Fibroblast of skin of right biceps (primary cell): Measurements from ENCODE around the gene FUZ.

Experiments used
- DNase-seq: peaks from one replicate; pipeline ENCODE4 v3.0.0-alpha.2; 2013

FUZ gene, protein sequence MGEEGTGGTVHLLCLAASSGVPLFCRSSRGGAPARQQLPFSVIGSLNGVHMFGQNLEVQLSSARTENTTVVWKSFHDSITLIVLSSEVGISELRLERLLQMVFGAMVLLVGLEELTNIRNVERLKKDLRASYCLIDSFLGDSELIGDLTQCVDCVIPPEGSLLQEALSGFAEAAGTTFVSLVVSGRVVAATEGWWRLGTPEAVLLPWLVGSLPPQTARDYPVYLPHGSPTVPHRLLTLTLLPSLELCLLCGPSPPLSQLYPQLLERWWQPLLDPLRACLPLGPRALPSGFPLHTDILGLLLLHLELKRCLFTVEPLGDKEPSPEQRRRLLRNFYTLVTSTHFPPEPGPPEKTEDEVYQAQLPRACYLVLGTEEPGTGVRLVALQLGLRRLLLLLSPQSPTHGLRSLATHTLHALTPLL

DNA sequence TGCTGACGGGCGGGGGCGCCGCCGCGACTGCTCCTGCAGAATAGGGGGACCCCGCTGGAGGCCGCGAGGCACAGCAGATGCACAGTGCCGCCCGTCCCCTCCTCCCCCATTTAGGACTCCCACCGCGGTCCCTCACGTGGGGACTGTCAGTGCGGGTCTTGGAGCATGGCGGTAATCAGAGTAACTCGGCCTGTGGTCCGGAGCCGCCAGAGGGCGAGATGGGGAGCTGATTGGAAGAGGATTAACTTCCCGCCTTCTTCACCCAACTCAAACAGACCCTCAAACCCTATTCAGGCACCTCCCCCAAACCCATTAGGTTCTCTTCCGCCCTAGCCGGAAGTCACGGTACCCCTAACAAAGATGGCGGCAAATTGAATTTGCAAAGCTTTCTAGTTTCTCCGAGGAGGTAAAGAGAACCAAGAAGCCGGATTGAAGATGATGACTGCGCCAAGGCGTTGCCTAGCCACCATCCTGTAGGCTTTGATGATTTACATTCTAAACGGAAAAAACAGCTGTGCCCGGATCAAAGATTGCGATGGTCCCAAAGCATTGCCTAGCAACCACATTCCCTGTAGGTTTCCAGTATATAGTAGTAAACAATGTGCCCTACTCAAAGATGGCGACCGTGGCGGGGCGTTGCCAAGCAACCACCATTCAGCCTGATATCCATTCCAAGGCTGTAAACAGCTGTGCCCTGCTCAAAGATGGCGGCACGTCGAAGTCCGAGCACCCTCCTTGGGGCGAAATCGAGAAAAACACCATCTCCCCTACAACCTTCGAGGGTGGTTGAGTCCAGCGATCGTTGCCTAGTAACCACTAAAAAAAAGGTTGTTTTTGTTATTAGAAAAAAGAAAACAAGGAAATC lies at the start of gene FUZ:
TSS of gene FUZ (minus strand) at position 296 of the 865 bp plus-strand sequence. CDS start at position 110, 186 bp downstream.
- DNase-seq = peak; percentile 99

DNA sequence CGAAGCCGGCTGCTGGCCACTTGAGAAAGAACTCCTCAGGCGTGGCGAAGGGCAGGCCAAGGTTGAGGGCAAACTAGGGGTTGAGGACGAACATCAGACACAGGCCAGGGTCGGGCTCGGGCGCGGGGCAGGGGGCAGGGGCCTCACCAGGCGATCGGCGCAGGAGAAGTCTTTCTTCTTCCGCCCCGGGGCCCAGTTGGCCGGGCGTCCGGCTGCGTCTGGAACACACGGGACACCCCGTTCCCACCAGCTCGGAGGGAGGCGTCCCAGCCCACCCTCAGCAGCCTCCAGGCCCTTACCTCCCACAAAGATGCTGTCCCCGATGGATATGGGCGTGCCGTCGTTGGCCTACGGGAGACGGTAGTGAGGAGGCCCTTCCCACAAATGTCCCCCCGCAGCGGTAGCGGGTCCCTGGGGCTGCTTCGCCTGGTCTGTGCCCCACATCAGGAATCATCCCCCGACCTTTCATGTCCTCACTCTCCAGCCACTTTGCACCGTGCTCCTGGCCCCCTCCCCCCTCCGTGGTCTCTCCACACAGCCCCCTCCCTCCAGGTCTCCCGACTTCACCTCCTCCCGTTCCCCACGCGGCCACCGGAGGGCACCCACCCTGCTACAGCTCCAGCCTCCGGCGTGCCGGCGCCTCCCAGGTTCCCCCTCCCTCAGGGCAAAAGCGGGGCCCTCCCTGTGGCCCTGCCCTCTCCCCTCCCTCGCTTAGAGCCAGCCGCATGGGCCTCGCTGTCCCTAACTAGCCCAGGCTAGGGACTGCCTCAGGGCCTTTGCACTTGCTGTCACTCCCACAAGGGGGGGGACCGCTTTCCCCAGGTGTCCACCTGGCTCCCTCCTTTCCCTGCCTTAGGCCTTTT lies 49.5 kb upstream of the FUZ start:
- DNase-seq = no peak

DNA sequence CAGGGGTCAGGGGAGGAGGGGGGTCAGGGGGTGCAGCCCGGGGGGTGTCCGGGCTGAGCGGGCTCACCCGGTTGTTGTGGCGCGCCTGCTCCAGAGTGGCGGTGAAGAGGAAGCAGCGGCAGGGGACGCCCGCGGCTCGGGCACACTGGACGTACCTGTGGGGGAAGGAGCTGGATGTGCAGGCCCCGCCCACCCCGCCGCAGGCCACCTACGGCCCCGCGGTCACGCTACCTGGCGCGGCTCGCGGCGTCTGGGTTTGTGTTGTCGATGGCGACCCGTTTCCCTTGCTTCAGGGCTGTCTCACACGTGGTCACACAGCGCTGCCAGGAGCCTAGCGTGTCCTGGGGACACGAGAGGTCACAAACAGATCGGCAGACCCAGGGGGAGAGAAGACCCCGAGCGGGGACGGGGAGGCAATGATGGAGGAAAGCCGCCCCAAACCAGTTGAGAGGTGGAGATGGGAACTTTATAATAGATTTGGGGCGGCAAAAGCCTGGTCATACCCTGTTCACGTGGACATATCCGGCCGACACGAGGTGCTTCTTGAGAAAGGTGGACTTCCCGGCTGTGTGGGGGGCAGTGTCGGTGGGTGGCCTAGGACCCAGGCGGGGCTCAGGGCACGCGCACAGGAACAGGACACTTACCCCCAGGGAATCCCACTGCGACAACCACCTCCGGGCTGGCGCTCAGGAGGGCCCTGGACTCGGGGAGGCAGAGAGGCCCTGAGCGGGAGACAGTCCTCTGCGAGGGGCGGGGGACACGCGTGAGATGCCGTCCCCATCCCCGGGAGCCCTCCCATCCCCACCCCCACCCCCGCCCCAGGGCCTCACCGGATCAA lies 48.7 kb upstream of the FUZ start:
- no peak for DNase-seq

DNA sequence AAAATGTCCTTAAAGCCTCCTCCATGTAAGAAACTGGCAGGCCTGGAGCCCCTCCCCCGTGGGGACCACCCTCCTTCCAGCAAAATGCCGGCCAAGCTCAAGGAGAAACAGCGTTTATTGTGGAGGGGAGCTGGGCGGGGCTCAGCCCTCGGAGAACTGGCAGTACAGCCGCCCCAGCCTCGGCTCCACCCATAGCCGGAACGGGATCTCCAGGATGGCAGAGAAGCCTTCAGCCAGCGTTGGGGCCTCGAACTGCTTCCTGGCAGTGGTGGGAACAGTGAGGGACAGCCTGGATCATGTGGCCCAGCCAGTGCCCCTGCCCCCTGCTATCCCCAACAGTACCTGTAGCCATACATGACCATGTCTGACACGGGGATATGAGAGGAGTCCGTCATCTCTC lies 48.0 kb upstream of the FUZ start:
- no peak for DNase-seq

DNA sequence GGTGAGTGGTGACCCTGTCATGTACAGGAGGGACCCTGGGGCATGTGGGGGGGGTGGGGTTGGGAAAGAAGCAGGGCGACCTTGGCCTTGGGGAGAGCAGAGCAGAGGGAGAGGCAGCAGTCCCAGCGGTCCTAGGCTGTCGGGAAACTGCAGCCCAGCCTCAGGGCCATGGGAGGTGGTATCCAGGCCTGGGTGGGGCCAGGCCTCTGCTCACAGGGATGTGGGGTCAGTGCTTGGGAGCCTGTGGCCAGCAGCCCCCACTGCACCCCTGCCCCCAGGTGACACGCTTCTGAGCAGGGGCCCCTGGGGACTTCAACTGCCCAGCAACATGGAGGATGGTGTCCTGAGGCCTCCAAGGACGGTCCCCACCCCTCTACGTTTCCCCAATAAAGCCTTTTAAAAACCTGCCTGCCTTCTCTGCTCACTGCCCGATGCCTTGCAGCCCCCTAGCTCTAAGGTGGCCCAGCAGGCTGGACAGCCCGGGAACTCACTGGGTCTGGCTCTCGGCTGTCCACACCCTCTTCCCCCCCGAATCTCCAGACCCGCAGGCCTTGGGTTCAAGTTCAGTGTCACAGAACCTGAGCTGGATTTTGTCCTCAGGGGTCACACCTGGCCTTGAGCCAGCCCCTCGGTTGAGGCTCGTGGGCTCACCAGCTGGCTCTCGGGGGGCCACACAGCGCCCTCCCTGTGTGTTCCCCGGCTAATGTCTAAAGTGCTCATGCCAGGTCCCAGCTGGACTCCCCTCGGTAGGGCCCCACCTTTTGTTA lies 47.4 kb upstream of the FUZ start:
- no peak for DNase-seq

DNA sequence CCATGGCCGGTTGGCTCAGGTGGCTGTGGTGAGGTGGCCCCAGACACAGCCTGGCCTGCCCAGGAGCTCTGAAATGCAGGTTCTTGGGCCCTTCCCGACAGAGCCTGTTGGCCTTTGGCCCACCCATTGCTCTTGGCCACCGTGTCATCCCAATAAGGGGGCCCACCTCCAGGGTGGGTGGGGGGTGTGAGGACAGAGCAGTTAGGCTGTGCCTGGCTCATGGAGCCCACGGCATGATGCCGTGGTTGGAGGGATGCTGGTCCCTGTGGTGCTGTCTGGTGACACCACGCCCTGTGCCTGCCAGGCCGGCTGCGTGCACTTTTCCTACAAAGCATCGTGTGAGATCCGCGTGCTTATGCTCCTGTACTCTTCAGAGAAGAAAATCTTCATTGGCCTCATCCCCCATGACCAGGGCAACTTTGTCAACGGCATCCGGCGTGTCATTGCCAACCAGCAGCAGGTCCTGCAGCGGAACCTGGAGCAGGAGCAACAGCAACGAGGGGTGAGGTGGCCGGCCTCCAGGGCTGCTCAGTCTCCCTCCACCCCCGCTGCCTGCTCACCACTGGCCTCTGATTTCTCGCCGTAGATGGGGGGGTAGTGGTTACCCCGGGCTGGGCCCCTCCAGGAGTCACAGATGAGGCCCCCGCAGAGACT lies 46.7 kb upstream of the FUZ start:
- DNase-seq = no peak

DNA sequence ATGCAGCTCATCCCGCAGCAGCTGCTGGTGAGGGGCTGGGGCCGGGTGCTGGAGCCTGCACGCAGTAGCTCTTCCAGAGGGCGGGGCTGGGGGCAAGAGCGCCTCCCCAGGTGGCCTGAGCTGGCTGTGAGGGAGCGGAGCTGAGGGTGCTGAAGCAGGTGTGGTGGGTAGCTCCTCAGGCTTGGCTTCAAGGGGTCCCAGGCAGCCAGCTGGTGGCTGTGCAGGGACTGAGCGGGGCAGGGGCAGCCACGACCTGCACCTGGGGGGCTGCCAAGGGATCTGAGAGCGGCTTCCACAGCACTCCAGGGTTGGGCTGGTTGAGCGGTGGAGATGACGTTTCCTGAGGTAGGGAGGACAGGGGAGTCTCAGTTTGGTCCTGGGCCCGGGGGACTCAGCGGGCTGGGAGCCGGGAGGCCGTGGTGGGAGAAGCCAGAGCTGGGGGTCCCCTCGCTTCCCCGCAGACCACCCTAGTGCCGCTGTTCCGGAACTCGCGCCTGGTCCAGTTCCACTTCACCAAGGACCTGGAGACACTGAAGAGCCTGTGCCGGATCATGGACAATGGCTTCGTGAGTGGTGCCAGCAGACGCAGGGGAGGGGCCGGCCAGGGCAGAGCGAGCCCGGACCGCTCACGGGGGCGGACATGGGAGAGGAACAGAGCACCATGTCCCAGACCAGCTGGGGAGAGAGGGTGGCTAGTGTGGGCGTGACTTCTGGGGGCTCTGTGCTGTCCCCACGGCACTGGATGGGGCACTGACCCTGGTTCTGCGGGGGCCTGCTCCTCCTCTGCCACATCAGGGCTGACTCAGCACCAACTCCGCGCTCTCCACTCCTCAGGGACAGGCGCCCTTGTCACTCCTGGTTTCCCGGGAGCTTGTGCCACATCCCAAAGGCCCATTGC lies 45.2 kb upstream of the FUZ start:
- no peak for DNase-seq

DNA sequence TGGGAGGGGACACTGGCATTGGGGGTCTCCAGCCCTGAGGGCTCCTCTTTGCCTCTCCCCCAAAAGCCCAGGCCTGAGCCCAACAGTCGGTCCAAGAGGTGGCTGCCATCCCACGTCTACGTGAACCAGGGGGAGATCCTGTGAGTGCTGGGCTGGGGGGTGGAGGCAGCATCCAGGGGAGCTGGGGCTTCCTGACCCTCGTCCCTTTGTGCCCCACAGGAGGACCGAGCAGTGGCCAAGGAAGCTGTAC lies 44.7 kb upstream of the FUZ start:
- no peak for DNase-seq

DNA sequence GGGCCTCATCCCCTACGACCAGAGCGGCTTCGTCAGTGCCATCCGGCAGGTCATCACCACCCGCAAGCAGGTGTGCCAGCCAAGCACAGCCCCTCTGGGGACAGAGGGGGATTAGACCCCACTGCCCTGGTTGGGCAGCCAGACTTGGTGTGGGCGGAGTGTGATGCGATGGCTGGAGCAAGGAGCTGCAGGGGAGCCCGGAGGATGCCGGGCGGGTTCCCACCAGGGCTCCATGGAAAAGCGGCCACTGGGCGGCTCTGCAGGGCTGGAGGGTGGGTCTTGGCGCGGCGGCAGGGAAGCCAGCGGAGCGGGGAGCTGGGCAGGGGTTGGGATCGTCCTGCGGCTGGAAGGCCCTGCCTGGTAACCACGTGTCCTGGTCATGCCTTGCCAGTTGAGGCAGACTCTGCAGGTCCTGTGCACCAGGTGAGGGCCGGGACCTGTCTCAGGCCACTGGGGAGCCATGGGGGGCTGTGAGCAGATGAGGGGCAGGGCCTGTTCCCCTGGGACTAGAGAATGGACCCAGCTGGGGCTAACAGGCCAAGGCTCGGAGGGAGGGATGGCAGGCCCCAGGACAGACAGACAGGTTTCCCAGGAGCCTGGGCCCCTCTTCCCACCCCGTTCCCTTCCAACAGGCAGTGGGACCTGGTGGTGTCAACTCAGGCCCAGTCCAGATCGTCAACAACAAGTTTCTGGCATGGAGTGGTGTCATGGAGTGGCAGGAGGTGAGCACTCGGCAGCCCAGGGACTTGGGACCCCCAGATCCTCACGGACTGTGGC lies 44.2 kb upstream of the FUZ start:
- DNase-seq = no peak

DNA sequence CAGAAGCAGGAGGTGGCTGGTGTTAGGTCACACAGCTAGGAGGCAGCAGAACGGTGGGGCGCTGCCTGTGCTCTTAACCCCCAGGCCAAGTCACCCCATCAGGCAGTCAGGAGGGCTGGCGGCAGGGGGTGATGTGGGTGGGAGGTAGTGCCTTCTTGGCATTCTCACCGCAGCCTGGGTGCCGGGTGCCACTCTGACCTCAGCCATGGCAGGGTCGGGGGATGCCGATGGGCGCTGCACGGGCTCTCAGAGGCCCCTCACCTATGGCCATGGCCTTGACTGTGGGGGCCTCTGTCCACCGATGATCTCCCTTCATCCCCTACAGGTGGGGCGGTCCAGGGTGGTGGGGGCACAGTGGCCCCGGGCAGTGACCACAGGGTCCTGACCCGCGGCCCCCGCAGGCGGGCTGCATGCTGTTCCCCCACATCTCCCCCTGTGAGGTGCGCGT lies 43.5 kb upstream of the FUZ start:
- no peak for DNase-seq

DNA sequence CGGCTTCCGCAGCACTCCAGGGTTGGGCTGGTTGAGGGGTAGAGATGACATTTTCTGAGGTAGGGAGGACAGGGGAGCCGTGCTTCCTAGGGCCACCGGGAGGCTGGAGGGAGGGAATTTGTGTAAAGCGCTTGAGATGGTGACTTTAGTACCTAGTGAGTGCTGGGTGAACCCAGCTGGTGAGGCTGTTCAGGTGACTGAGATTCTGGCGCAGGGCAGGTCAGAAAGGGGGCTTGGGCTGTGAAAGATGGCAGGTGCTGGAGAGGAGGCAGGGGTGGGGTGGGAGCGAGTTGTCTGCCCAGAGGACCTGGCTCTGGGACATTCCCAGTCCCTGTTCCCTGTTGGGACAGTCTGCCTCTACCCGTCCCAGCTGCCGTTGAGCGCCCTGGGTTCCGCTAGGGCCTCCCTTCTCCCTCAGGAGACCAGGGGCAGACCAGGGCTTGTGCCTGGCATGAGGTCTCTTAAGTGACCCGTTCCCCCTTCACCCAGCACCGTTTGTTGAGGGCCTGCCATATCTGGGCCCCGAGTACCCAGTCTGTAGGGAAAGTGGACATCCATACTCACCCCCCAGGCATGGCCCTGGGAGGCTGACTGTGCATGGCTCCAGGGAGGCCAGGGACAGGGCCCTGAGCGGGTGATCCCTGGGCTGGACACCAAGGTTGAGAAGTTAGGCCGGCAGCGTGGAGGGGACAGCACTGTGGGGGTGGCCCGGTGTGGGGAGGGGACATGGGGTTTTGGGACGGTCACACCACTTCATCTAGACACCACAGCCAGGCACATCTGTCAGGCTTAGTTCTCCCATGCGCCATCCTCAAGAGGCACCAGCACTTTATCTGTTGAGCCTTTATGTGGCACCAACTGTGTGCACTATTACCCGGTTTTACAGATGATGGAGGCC lies 42.8 kb upstream of the FUZ start:
- DNase-seq = no peak

DNA sequence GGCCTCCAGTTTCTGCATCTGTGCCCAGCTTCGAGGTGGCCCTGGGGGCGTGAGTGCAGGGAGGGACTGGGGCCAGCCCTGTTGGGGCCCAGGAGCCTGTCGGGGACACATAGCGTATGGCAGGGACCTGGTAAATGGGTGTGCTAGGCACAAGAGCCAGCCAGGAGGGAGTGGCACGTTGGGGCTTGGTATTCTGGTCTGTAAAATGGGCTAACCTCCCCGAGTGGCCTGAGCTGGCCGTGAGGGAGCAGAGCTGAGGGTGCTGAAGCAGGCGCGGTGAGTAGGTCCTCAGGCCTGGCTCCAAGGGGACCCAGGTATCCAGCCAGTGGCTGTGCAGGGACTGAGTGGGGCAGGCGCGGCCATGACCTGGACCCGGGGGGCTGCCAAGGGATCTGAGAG lies 42.2 kb upstream of the FUZ start:
- DNase-seq = no peak

DNA sequence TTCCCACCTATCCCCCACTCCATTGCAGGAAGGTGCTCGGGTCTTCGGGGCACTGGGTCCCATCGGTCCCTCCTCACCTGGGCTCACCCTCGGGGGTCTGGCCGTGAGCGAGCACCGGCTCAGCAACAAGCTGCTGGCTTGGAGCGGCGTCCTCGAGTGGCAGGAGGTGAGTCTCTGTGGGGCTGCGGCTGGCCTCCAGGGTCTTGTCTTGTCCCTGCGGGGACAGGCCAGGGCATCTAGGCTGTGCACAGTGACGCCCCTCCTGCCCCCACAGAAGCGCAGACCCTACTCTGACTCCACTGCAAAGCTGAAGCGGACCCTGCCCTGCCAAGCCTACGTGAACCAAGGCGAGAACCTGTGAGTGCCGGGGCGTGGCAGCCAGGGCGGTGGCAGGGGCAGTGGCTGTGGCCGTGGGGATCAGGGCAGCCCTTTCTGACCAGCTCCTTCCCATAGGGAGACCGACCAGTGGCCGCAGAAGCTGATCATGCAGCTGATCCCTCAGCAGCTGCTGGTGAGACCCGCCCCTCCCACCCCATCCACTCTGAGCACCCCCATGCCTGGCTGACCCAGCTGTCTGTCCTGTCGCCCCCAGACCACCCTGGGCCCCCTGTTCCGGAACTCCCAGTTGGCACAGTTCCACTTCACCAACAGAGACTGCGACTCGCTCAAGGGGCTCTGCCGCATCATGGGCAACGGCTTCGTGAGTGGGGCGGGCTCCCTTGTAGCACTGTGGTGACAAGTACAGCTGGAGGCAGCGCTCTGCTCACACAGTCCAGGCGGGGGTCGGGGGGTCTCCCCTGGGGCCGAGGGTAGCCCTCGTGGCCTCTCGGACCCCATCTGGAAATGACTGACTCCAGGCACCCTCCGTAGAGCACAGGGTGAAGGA lies 41.5 kb upstream of the FUZ start:
- DNase-seq = no peak

DNA sequence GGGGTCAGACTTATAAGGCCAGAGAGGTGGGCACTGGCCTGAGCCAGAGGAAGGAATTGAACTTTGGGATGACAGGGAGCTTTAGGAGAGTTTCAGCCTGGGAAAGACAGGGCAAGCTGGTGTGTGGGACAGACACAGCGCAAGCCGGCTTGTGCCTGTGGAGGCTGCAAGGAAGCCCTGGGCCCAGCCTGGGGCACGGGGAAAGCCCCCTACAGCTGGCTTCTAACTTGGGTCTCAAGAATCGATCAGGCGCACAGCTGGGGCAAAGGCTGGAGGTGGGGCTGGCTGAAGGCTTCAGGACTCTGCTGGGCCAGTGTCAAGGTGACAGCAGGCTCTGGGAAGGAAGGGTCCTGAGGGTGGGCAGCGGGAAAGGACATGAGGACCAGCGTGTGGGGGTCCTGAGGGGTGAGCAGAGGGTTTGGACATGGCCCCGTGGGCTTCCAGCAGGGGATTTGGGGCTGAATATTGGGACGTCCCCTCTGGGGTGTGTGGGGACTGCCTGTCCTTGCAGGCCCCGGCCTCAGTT lies 40.8 kb upstream of the FUZ start:
- no peak for DNase-seq

DNA sequence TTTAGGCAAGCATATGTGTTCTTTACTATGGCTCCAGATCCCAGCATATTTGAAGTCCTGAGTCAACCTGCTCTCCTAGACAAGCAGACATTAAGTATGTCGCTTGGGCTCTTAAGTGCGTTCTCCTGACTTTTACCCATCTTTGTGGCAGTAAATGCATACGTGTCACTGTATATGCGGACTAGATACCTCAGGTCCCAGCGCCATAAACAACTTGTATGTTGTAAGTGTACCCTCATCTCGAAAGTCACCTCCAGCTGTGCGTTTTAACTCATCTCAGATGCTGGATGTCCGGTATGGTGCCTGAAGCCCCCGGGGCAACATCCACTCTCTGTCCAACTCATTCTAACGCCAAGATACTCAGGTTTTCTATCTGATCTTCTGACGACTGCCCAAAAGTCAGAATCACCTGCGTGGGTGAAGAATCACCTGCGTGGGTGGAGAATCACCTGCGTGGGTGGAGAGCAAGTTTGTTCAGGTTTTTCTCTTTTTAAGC lies 39.6 kb upstream of the FUZ start:
- DNase-seq = no peak

DNA sequence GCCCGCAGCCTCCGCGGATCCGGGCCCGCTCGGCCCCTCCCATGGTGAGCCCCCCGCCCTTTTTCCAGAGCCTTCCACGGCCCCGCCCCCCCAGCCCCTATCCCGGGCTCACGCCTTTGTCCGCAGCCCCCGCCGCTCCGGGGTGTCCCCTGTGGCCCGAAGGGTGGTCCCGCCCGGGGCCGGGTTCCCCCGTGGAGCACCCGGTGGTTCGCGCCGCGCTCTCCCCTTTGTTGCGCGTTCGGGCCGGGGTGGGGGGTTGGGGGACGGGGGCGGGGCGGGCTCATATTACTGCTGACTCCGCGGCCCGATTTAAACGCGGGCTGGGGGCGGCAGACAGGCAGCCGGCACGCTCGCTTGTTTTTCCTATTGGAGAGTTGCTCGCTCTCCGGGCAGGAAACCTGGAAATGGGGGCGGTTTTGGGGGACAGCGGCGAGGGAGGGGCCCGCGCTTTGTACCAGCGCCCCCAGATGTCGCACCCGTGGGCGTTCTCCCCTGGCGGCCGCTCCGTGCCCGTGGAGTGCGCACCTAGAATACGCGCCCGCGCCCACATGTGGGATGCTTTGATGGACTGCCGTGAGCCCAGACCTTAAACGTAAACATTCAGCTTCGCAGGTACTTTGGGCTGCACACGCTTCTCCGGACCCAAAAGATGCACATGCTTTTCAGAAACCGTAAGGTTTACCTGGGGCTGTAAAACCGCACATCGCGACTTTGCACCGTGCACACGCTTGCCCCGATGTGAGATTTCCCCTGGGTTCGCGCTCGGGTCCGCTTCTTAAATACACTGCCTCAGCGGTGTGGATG lies 38.6 kb upstream of the FUZ start:
- DNase-seq = peak; percentile 58
